Epidermal melanocyte (primary cell): ENCODE data around the gene SLC1A3.
"Not testable (repeated sequence)": the region's sequence is repeated elsewhere in the genome, so short reads cannot be mapped to it uniquely, and the experiment has no call there.

Experiments
- DNase-seq: peaks from one replicate; pipeline ENCODE4 v3.0.0; 2011; ENCODE audit warnings: low spot score; ENCODE audit not compliant: insufficient read length

Gene SLC1A3

GRCh38 chr5:36630201-36631145 lies 24.1 kb downstream of the SLC1A3 start:
- DNase-seq = no peak

GRCh38 chr5:36631154-36631553 lies 24.7 kb downstream of the SLC1A3 start:
- no peak for DNase-seq

GRCh38 chr5:36631620-36632362 lies 25.4 kb downstream of the SLC1A3 start:
- DNase-seq = no peak

- no peak for DNase-seq
These were observed 25.9 kb downstream of the SLC1A3 start for GRCh38 chr5:36632363-36632664.

- DNase-seq = no peak
These were observed 29.4 kb downstream of the SLC1A3 start for GRCh38 chr5:36635721-36636390.

- no peak for DNase-seq
These were observed 30.7 kb downstream of the SLC1A3 start for GRCh38 chr5:36637101-36637500.

DNA sequence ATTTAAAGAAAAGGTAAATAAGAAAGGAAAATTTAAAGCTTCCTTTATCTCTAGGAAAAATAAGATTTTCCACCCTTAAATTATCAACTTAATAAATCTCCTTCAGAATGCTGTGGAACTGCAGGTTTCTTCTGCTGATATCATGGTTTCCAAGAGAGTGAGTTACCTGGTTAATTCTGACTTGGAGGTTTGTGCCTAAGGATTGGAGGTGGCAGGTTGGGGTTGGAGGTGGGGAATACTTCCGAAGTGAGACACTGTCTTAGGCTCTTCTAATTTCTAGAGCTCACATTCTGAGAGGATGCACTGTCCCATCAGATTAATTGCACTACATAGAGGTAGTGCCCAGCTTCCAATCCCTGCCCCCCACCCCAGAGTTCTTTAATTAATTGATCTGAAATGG lies 31.1 kb downstream of the SLC1A3 start:
- no peak for DNase-seq

DNA sequence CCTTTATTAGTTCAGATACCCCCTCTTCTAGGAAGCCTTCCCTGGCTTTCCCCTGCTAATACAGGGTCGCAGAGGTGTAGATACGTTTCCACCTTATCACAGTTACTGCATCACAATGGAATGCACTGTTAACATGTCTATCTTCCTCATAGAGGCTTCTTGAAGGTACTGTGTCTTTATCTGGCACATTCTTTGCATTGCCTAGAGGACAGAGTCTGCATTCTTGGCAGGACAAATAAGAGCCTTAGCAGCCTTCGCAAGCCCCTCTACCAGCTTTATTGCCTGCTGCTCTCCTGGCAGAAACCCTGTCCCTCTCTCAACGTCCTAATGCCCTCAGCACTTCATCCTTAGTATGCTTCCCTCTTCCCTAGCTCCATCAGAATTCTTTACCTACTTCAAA lies 31.6 kb downstream of the SLC1A3 start:
- no peak for DNase-seq

- DNase-seq = no peak
These were observed 34.5 kb downstream of the SLC1A3 start for GRCh38 chr5:36640949-36641348.

- DNase-seq = no peak
These were observed 35.0 kb downstream of the SLC1A3 start for GRCh38 chr5:36641431-36641830.

GRCh38 chr5:36642089-36642488 lies 35.7 kb downstream of the SLC1A3 start:
- DNase-seq = no peak

DNA sequence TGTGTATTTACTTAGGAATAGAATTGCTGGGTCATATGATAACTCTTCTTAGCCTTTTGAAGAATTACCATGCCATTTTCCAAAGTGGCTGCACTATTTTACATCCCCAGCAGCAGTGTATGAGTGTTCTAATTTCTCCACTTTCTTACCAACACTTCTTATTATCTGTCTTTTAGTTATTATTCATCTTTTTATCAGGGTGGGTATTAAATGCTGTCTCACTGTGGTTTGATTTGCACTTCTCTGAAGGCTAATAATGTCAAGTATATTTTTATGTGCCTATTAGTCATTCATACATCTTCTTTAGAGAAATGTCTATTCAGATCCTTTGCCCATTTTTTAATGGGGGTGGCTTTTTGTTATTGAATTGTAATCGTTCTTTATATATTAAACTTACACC lies 36.8 kb downstream of the SLC1A3 start:
- DNase-seq = no peak

DNA sequence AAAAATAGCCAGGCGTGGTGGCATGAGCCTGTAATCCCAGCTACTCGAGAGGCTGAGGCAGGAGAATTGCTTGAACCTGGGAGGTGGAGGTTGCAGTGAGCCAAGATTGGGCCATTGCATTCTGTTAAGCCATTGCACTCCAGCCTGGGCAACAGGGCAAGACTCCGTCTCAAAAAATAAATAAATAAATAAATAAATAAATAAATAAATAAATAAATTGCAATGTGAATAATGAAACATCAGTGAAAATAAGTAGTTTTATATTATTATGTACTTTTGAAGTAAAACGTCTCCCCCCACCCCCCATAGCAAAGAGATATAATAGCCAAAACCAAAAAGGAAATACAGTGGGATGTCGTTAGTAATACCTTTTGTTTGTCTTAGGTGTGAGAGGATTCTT lies 37.4 kb downstream of the SLC1A3 start:
- not testable (repeated sequence) for DNase-seq

- DNase-seq = no peak
These were observed 38.3 kb downstream of the SLC1A3 start for GRCh38 chr5:36644727-36645126.

DNA sequence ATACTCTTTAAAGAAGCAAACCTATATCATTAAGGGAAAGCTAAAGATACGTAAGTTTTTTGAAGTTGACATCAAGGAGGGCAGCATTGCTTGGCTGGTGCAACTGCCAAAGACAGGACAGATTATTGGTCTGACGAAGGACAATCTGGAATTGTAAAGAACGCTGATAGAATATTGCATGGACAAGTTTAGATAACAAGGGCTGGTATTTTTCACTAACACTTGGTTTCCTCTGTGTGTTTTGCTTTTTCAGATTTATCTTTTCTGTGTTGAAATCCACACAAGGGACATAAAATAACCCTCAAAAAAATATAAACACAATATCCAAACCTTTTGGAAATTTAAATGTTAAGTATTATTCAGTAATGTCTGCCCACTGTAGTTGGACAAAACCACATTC lies 39.7 kb downstream of the SLC1A3 start:
- DNase-seq = no peak

DNA sequence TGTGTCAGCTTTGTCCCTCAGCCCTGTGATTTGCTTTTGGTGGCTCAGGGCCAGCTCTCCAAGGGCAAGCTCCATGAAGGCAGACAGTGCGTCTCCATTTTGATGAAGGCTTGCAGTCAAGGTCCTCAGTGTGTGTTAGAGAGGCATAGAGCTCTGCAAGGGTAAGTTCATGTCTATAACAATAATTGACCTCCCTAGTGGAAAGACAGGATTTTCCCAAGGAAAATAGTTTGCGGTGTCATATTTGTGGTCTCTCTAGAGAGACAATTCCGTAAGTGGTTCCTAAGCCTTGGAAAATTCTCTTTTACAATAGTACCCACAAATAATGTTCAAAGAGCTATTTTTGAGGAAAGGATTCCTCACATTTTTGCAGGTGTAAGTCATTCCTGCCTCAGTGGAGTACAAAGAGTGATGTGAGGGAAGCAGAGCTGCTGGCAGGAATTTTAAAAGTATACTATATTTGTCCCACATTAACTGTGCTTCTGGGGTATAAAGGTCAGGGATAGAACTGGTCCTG lies 40.2 kb downstream of the SLC1A3 start:
- DNase-seq = no peak

- DNase-seq = no peak
These were observed 40.6 kb downstream of the SLC1A3 start for GRCh38 chr5:36647046-36647445.

- no peak for DNase-seq
These were observed 42.0 kb downstream of the SLC1A3 start for GRCh38 chr5:36648426-36648825.

DNA sequence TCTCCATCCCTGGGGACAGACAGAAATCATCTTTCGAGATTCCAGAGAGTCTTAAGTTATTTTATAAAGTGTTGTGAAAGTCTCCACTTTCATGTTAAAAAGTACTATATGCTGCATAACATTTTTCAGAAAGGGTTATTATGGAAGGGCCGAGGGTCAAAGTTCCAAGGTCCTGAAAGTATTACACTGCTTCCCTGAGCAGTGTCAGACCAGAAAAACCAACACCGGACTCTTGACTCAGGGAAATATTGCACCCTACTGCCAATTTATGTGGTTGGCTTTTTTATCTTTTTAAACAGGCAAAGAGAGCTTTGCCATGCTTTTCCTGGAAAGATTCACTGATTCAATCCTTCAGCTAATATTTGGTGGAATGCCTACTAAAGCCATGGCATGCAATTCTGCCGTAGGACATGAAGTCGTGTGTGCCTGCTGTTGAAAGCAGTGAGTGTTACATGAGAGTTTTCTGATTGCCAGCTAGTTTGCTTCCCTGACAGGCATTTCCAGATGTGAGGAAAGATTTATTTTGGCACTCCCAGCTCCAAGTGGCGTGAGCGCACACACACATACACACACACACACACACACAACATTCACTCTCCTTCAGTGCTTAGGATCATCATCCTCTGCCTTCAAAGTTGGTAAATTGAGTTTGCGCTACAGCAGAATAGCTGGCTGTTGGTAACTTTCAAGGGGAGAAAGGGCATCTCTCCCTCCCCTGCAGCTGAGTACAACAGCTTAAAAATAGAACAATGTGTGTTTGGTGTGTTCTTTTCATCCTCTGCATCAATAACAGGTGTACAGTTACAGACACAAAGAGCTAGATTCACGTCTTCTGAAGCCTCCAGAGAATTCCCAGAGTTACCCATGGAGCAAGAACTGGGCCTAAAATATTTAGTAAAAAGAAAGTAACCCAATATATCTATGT lies 45.6 kb downstream of the SLC1A3 start:
- no peak for DNase-seq

- DNase-seq = no peak
These were observed 46.8 kb downstream of the SLC1A3 start for GRCh38 chr5:36653044-36653705.
